K562 (cell line): Measurements from ENCODE around the gene TNFAIP3. TPM values are rescaled to one million over a fixed set of nuclear protein-coding genes. Genes with fewer than 3 reads are reported as not detected.

Experiments
- BRD9 ChIP-seq: fragments of 450-650 bp; IDR thresholded peaks from 2 replicates; pipeline ENCODE4 v1.6.1; 2018; ENCODE audit warnings: low read depth; ENCODE audit not compliant: partially characterized antibody
- CBX8 ChIP-seq: fragments of 200-600 bp; sonication (generic); IDR thresholded peaks from 2 replicates; pipeline ENCODE4 v1.6.1; 2012; ENCODE audit warnings: borderline replicate concordance, mixed run types, low read depth, mild to moderate bottlenecking, moderate library complexity, mixed read lengths, low read length, control low read depth, inconsistent platforms; ENCODE audit not compliant: poor library complexity, severe bottlenecking; ENCODE audit errors: extremely low read depth
- CCNT2 ChIP-seq: IDR thresholded peaks from 2 replicates; pipeline ENCODE4 v1.6.1; 2011; ENCODE audit warnings: borderline replicate concordance, low read depth, mild to moderate bottlenecking, moderate library complexity, mixed read lengths, low read length; ENCODE audit not compliant: insufficient read length; ENCODE audit errors: extremely low read depth
- EWSR1 ChIP-seq: fragments of 450-650 bp; IDR thresholded peaks from 2 replicates; pipeline ENCODE4 v1.6.1; 2018; ENCODE audit warnings: borderline replicate concordance, mild to moderate bottlenecking, low read depth, moderate library complexity; ENCODE audit not compliant: partially characterized antibody
- FOXA3 ChIP-seq, 2 experiments: fragments of 450-650 bp in 1 of 2; sonication (generic) in 1 of 2; formaldehyde crosslinking; IDR thresholded peaks in 1 of 2; conservative IDR thresholded peaks in 1 of 2; 2 replicates each; pipeline versions ENCODE4 v1.4.0 to v1.8.0; 2020 to 2022; ENCODE audit warnings: mild to moderate bottlenecking in 2 of 2, missing genetic modification reagents in 1 of 2
- GTF2E2 ChIP-seq: fragments of 200-800 bp; sonication (Bioruptor generic); IDR thresholded peaks from 2 replicates; pipeline ENCODE4 v1.6.1; 2016; ENCODE audit warnings: missing genetic modification characterization, missing compliant biosample characterization
- KHSRP ChIP-seq: fragments of 450-650 bp; IDR thresholded peaks from 2 replicates; pipeline ENCODE4 v1.6.1; 2017
- MAFK ChIP-seq: IDR thresholded peaks from 2 replicates; pipeline ENCODE4 v1.6.1; 2011; ENCODE audit warnings: low read length, improper control_type of control experiment
- NCOA4 ChIP-seq: fragments of 450-650 bp; IDR thresholded peaks from 2 replicates; pipeline ENCODE4 v1.6.1; 2018; ENCODE audit warnings: mild to moderate bottlenecking; ENCODE audit not compliant: partially characterized antibody
- NFIC ChIP-seq: fragments of 450-650 bp; IDR thresholded peaks from 2 replicates; pipeline ENCODE4 v1.6.1; 2017; ENCODE audit warnings: mild to moderate bottlenecking, inconsistent platforms
- RFX7 ChIP-seq: fragments of 250-450 bp; sonication (Bioruptor Pico); IDR thresholded peaks from 2 replicates; pipeline ENCODE4 v1.5.1; 2021; ENCODE audit warnings: mild to moderate bottlenecking
- SUPT5H ChIP-seq: fragments of 450-650 bp; IDR thresholded peaks from 2 replicates; pipeline ENCODE4 v1.6.1; 2016
- TGIF2 ChIP-seq: sonication (generic); formaldehyde crosslinking; IDR thresholded peaks from 2 replicates; pipeline ENCODE4 v1.8.1; 2022; ENCODE audit warnings: mild to moderate bottlenecking, missing genetic modification reagents, moderate library complexity
- ZNF165 ChIP-seq: fragments of 250-450 bp; sonication (Bioruptor Pico); IDR thresholded peaks from 2 replicates; pipeline ENCODE4 v1.4.0; 2020; ENCODE audit warnings: borderline replicate concordance
- ZNF384 ChIP-seq: IDR thresholded peaks from 2 replicates; pipeline ENCODE4 v1.6.1; 2012; ENCODE audit warnings: low read depth, low read length, improper control_type of control experiment
- polyA plus RNA-seq, 8 experiments: library from polyadenylated mRNA; depleted of rRNA in 4 of 8; stranded (reverse) in 5 of 8; unstranded in 3 of 8; fragments of >200 nt; fragmentation: Nextera tagmentation in 2 of 8; fragmentation: Illumina TruSeq in 1 of 8; extraction: Ambion mirVana in 2 of 8; extraction: Trizol in 1 of 8; gene quantifications; 2 replicates each; pipeline versions ENCODE4 v1.2.1 to v1.2.3, GENCODE V29; 2011 to 2014; ENCODE audit warnings: inconsistent platforms in 1 of 8, missing spikeins in 1 of 8
- total RNA-seq, 7 experiments: library from RNA; depleted of rRNA in 6 of 7; stranded (reverse); fragments of >200 nt in 6 of 7; fragmentation: Illumina TruSeq in 2 of 7; extraction: Trizol in 2 of 7; gene quantifications; 2 replicates each; pipeline versions ENCODE4 v1.2.1 to v1.2.3, GENCODE V29; 2011 to 2021; ENCODE audit warnings: low replicate concordance in 1 of 7
- TF ChIP-seq, protein P1 (sequence below), 2 experiments: fragments of 450-650 bp in 1 of 2; sonication (generic) in 1 of 2; formaldehyde crosslinking in 1 of 2; IDR thresholded peaks; 2 replicates each; pipeline versions ENCODE4 v1.7.1 to v1.9.0; 2016 to 2022; ENCODE audit warnings: inconsistent platforms in 1 of 2, mild to moderate bottlenecking in 1 of 2, missing genetic modification reagents in 1 of 2
- TF ChIP-seq, protein P2 (sequence below): fragments of 200-800 bp; sonication (Bioruptor generic); IDR thresholded peaks from 2 replicates; pipeline ENCODE4 v1.6.1; 2017; ENCODE audit warnings: missing genetic modification characterization, missing compliant biosample characterization

TNFAIP3 gene
- total and polyA plus RNA-seq, 9 of the 15 experiments (the other 6 are each of a cell fraction or from before 2014, with no cell fraction given) = 0.79 to 17.0 (median 6.4) TPM

DNA sequence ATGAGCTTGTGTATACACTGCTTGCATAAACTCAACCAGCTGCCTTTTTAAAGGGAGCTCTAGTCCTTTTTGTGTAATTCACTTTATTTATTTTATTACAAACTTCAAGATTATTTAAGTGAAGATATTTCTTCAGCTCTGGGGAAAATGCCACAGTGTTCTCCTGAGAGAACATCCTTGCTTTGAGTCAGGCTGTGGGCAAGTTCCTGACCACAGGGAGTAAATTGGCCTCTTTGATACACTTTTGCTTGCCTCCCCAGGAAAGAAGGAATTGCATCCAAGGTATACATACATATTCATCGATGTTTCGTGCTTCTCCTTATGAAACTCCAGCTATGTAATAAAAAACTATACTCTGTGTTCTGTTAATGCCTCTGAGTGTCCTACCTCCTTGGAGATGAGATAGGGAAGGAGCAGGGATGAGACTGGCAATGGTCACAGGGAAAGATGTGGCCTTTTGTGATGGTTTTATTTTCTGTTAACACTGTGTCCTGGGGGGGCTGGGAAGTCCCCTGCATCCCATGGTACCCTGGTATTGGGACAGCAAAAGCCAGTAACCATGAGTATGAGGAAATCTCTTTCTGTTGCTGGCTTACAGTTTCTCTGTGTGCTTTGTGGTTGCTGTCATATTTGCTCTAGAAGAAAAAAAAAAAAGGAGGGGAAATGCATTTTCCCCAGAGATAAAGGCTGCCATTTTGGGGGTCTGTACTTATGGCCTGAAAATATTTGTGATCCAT is 15.3 kb downstream of the TNFAIP3 start (continued):
- TF ChIP-seq, protein P1, sequence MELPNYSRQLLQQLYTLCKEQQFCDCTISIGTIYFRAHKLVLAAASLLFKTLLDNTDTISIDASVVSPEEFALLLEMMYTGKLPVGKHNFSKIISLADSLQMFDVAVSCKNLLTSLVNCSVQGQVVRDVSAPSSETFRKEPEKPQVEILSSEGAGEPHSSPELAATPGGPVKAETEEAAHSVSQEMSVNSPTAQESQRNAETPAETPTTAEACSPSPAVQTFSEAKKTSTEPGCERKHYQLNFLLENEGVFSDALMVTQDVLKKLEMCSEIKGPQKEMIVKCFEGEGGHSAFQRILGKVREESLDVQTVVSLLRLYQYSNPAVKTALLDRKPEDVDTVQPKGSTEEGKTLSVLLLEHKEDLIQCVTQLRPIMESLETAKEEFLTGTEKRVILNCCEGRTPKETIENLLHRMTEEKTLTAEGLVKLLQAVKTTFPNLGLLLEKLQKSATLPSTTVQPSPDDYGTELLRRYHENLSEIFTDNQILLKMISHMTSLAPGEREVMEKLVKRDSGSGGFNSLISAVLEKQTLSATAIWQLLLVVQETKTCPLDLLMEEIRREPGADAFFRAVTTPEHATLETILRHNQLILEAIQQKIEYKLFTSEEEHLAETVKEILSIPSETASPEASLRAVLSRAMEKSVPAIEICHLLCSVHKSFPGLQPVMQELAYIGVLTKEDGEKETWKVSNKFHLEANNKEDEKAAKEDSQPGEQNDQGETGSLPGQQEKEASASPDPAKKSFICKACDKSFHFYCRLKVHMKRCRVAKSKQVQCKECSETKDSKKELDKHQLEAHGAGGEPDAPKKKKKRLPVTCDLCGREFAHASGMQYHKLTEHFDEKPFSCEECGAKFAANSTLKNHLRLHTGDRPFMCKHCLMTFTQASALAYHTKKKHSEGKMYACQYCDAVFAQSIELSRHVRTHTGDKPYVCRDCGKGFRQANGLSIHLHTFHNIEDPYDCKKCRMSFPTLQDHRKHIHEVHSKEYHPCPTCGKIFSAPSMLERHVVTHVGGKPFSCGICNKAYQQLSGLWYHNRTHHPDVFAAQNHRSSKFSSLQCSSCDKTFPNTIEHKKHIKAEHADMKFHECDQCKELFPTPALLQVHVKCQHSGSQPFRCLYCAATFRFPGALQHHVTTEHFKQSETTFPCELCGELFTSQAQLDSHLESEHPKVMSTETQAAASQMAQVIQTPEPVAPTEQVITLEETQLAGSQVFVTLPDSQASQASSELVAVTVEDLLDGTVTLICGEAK (IDR thresholded peaks at IDR 0.05) = no peak
- TF ChIP-seq, protein P1 (CRISPR knock-in tag; IDR thresholded peaks at IDR 0.05) = no peak
- no peak for TF ChIP-seq EWSR1
- no peak for TF ChIP-seq MAFK
- TF ChIP-seq NCOA4 = no peak
- no peak for TF ChIP-seq CBX8
- TF ChIP-seq ZNF165 (CRISPR knock-in tag) = no peak
- peak in 1 of 2 experiments; percentile 60; a peak in 2 of 4 replicates for TF ChIP-seq FOXA3 (CRISPR knock-in tag; conservative IDR thresholded peaks at IDR 0.05 in 1 of 2, IDR thresholded peaks at IDR 0.05 in 1 of 2)
- TF ChIP-seq CCNT2 = no peak
- TF ChIP-seq BRD9 = no peak
- 0 out of 2 replicates have a peak, but pooled peaks have one; percentile 54 for TF ChIP-seq GTF2E2 (tag)
- no peak for TF ChIP-seq RFX7 (CRISPR knock-in tag)
- no peak for TF ChIP-seq KHSRP
- TF ChIP-seq NFIC = no peak
- TF ChIP-seq ZNF384 = peak; percentile 60
- TF ChIP-seq SUPT5H = no peak
- TF ChIP-seq TGIF2 (CRISPR knock-in tag) = no peak
- TF ChIP-seq, protein P2, sequence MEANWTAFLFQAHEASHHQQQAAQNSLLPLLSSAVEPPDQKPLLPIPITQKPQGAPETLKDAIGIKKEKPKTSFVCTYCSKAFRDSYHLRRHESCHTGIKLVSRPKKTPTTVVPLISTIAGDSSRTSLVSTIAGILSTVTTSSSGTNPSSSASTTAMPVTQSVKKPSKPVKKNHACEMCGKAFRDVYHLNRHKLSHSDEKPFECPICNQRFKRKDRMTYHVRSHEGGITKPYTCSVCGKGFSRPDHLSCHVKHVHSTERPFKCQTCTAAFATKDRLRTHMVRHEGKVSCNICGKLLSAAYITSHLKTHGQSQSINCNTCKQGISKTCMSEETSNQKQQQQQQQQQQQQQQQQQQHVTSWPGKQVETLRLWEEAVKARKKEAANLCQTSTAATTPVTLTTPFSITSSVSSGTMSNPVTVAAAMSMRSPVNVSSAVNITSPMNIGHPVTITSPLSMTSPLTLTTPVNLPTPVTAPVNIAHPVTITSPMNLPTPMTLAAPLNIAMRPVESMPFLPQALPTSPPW (CRISPR knock-in tag) = 0 out of 2 replicates have a peak, but pooled peaks have one; percentile 13
